NB4 (cell line): ENCODE results near the gene PSMA4.

Source experiments
- MYC ChIP-seq: IDR thresholded peaks from 2 replicates; pipeline ENCODE4 v1.6.1; 2011; ENCODE audit warnings: low read depth, low read length
- POLR2A ChIP-seq: IDR thresholded peaks from 2 replicates; pipeline ENCODE4 v1.6.1; 2011; ENCODE audit warnings: mild to moderate bottlenecking; ENCODE audit not compliant: insufficient read length; ENCODE audit errors: extremely low read depth
- TF ChIP-seq, protein P1 (sequence below): IDR thresholded peaks from one replicate; pipeline ENCODE4 v1.5.1; 2012; ENCODE audit warnings: low read depth, low read length
- TF ChIP-seq, protein P2 (sequence below): IDR thresholded peaks from 2 replicates; pipeline ENCODE4 v1.6.1; 2011; ENCODE audit warnings: low read depth, low read length

DNA sequence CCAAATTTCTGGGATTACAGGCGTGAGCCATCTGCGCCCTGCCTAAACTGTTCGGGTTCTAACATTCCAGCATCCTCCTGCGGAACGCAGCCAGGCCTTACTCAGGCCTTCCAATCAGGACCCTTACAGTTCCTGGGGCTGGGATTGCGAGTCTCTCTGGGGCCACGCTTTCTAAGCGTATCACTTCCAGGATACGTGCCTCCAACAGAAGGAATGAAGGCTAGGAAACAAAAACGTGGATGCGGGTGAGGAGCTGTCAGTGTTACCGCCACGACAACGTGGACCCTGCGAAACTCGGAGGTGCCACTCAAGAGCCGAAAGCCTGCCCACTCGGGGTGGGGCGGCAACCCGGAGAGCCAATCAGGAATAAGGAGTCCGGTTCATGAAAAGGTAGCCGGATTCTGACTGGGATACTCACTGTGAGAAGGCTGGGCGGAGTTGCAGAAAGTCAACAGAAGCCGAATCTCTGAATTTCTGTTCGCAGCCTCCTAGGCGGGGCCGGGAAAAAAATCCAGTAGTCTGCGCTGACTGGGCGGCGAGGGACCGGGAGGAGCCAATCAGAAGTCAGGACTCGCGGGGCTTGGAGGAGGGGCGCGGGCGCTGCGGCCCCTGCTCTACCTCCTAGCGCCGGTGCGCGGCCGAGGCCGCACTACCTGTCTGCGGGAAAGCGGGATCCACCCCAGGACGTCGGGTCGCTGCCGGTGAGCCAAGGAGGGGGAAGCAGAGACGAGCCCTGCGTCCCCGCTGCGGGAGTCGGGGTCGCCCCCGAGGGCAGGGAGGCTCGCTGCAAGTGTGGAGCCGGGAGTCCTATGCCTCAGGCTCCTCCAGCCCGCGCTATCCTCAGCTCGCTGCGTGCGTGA, 33.0 kb upstream of the PSMA4 start, which contains the start of gene HYKK:
- TF ChIP-seq, protein P1, sequence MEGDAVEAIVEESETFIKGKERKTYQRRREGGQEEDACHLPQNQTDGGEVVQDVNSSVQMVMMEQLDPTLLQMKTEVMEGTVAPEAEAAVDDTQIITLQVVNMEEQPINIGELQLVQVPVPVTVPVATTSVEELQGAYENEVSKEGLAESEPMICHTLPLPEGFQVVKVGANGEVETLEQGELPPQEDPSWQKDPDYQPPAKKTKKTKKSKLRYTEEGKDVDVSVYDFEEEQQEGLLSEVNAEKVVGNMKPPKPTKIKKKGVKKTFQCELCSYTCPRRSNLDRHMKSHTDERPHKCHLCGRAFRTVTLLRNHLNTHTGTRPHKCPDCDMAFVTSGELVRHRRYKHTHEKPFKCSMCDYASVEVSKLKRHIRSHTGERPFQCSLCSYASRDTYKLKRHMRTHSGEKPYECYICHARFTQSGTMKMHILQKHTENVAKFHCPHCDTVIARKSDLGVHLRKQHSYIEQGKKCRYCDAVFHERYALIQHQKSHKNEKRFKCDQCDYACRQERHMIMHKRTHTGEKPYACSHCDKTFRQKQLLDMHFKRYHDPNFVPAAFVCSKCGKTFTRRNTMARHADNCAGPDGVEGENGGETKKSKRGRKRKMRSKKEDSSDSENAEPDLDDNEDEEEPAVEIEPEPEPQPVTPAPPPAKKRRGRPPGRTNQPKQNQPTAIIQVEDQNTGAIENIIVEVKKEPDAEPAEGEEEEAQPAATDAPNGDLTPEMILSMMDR: no peak
- TF ChIP-seq, protein P2, sequence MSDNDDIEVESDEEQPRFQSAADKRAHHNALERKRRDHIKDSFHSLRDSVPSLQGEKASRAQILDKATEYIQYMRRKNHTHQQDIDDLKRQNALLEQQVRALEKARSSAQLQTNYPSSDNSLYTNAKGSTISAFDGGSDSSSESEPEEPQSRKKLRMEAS: 0 out of 2 replicates have a peak, but pooled peaks have one; percentile 18
- peak; percentile 54; the same call in 1 of the 2 replicates for TF ChIP-seq MYC
- TF ChIP-seq POLR2A: no peak
